NCI-H774 (cell line): ENCODE data around the gene GLIS1.

Experiments used
- DNase-seq: peaks from one replicate; lab custom pipeline; 2025; lab: John Stamatoyannopoulos, UW

The GLIS1 gene

DNA sequence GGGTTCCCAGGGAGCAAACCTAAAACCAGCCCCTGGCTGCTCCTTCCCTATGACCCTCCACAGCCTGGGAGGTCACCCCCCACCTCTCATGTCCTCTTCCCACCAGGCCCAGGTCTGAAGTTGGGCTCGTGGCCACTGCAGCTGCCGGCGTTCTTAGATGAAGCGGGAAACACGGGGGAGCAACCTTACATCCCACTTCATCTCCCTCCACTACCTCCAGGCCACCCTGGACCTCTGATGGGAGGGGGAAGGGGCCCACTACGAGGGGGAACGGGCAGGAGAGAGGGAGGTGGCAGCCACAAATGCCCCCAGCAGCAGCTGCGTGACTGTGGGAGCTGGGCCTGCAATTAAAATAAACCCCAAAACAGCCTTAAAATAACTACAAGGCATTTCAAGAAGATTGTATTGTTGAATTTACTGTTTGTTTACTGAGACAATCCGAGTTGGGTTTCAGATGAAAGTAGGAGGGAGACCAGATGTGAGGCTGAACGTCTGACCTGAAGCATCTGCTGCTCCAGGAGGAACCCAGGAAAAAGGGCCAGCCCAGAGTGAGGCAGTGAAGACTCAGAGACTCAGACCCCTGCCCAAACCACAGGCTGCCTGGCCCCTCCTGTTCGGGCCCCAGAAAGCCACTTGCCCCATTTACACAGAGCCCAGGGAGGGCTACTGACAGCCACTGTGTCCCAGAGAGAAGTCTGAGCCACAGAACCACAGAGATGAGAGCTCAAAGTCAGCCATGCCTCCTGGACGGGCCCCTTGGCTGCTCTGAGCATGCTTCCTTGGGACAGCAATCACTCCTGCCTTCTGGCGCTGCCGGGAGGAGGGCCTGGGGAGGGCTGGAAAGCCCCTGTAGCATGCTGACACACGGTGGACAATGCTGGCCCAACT is 59.8 kb downstream of the GLIS1 start:
- no peak for DNase-seq

DNA sequence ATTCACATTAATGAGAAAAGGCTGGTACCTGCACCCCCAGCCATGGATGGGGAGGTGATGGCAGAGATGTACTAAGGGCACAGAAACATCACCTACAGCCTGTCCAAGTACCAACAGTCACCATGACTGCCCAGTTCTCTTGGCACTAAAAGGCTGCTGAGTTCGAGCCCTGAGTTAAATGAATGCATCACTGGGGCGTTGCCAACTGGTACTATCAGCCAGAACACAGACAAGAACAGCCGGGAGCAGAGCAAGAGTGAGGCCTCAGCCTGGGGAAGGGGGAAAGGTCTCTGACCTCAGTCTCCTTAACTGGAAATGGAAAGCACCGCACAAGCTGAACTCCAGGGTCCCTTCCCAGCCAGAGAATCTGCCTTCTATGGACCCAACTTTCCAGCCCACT is 60.5 kb downstream of the GLIS1 start:
- DNase-seq, result no peak

DNA sequence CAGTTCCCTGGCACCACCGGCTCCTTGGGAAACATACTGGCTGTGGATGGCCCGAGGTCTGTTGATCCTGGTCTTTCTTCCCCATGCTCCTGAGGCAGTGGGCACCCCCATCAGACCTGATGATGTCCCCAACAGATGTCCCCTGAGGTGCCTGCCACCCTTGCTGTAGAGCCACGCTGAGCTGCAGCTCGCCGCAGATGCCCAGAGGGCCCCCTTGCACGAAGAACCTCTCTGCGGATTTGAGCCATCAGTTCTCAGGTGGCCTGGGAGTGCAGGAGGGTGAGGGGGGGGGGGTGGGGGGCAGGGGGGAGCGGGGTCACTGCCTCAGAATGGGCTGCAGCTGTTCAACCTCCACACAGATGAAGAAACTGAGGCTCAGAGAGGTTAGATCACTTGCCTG is 60.9 kb downstream of the GLIS1 start:
- no peak for DNase-seq

DNA sequence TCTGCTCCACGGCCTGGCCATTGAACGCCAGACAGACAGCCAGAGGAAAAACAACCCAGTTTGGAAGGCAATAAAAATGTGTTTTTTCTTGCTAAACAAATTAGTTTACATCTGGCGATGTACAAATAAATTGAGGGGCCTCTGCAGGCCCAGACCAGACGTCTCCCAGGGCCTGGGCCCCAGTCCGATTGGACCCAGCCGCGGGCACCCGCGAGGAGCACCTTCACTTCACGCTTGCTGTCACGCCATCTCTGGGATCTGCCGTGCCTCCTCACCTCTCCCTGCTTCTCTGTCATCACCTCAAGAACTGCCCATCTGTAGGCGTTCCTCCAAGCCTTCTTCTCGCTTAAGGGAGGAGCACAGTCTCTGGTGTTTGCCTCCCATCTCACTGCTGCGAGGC is 61.5 kb downstream of the GLIS1 start:
- no peak for DNase-seq

DNA sequence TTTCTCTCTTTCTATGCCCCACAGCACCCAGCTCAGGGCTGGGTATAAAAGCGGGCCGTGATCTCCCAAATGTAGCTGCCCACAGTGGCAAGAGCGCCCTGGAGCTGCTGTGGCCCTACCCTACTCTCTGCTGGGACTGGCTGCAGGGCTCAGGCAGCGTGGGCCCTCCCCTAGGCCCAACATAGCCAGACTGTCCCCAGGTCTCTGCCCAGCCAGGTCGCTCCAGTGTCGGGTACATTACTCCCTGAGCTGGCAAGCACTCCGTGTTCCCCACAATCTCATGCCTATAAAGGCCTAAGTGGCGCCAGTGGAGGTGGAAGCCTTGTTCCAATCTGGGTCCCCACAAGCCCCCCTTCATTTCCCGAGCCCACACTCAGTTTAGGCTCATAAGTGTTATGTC is 66.2 kb downstream of the GLIS1 start:
- DNase-seq, result no peak

DNA sequence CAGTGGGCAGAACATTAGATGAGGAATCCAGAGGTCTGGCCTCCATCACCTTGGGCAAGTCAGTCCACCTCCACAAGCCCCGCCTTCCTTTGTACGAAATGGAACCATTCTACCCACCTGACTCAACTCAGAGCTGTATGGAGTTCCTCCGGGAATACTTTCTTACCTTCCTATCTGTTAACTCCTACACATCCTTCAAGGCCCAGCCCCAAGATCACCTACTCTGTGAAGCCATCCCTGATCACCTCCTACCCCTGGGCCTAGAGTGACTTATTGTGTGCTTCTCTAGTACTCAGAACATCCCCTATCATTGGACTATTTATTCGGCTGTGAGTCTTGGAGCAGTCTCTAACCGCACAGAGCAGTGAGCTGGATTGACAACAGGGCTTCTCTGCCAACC is 66.7 kb downstream of the GLIS1 start:
- no peak for DNase-seq

DNA sequence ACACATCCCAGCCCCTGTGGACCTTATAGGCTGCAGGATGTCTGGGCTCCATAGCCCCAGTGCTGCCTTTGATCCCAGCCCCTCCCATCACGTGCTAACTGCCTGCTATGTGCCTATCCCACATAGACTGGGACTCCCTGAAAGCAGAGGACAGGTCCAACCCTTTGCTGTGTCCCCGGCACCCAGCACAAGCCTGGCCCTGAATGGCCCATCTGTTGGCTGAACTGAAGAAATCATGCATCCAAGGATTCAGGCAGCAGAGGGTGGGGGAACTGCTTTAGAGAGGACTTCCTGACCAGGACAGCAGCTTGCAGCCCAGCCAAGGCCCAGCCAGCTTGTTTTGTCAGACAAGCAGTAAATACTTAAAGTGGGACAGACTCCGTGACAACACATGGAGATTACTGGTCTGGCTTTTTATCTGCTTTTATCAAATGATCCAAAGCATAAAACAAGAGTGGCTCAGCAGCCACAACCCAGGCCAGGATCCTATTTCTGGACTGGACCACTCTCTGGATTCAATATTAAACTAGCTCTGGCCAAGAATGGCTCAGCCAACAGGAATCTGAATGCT is 69.3 kb downstream of the GLIS1 start:
- no peak for DNase-seq

DNA sequence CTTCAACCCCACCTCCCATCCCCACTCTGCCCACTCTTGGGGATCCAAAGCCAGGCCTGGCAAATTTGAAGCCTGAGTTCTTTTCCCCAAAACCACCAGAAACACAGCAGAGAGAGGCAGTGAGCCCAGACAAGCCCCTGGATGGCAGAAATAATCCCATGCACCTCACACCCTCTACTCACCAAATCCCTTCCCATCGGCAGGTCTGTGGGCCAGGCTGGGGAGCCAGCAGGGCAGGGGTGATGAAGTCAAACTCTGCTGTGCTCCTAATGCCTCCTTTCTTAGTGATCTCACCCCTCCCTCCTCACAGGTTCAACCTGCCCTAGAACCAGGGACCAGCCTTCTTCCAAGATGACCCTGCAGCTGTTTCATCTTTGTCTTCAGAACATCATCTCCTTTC is 72.4 kb downstream of the GLIS1 start:
- no peak for DNase-seq

DNA sequence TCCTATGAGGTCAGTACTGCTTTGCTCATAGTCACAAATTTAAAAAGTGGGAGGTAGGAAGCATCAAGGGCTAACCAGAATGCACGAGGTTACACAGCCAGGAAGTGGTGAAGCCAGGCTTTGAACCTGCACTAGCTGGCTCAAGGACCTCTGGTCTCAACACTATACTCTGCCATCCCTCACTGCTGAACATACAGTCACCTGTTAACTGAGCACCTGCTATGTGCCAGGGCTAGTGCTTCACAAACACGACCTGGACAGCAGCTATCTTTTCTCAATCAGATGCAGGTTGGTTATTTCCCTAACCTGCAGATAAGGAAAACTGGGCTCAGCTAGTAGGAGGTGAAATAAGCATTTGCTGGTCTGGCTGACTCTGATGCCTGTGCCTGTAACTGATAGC is 73.0 kb downstream of the GLIS1 start:
- DNase-seq, result no peak

DNA sequence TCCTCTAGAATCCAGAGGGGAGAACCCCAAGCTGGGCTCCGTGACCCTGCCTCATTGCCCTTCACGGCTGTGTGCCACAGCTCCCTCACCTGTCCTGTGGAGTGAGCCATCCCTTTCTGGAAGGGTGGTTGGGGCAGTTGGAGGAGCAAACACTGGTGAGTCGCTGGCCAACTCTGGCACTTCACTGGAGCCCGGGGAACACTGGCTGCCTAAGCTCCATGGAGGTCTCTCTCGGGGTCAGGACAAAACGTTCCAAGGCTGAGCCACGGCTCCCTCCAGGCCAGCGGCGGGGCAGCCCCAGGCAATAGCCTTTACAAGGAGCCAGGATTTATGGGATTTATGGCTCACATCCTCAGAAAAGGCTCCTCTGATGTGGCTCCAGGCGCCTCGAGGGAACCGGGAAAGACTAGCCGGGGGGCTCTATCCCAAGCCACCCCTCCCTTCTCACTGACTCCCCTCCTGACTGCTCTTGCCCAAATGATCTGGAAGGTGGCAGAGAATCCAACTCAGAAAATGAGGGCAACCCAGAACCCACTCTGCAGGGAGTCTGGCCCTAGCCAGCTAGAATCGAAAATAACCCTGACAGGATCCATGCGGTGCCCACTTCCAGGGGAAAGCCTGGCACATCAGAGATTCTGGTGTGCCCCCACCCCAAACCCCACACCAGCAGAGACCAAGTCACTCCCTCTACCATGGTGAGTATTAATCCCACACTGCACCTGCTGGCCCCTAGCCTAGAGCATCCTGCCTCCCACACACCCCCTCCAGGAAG is 75.2 kb downstream of the GLIS1 start:
- no peak for DNase-seq

DNA sequence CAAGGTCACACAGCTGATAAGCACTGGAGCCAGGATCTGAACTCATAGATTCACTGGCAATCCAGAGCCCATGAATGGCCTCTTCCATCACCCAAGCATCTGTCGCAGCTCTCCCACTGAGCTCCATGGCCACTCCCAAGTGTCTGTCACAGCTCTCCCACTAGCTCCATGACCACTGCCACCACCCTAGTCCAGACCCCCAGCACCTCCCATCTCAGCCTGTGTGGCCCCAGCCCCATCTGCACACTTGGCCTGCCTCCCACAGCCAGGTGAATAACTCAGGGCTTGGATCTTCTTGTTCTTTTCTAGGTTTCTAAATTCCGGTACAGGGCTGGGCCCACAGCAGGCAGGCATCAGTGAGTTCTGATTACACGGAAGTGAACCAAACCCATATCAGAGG is 76.0 kb downstream of the GLIS1 start:
- no peak for DNase-seq

DNA sequence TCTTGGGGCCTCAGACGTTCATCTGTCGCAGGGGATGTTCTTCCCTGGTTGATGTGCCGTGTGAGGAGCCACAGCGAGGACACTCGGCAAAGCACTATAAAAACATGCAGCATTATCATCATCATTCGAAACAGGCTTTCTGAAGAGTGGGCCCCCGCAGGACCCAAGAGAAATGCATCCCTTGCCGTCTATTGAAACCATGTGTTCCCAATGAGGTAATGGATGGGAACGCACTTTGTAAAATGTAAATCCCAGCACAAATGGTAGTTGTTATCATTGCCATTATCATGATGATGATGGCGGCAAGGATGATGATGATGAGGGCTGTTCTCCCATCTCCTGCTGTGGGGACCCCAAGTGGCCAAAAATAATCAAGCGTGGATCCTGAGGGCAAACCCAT is 76.8 kb downstream of the GLIS1 start:
- no peak for DNase-seq

DNA sequence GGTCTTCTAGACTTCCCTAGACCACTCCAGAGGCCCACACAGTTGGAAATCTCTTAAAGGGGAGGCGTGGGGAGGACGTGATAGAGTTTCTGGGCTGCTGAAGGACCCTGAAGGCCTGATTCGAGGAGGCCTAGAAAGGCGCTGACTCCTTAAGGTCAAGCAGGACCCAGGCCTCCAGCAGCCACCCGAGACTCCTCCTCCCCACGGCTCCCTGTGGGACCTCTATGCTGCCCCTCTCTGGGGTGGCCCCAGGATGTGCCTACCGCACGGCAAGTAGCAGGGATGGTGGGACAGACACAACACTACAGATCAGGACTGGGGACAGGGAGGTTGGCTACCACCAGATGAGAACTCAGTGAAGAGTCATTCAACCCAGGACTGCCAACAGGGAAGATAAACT is 77.5 kb downstream of the GLIS1 start:
- no peak for DNase-seq

DNA sequence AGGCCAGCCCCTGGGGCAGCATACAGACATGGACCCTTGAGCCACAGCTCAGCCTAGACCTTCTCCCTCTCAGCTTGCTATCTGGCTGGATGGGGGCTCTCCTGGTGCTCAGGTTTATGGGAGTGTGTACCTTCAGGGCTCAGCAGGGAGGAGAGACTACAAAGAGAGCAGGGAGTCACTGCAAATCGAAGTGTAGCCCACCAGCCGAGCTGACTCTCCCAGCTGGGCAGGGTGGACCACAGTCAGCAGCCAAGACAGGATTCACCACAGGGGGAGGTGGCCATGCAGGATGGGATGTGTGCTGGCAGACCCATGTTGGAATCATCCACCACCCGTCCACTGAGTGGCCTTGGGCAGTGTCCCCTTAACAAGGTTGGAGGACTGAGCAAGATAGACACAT is 78.3 kb downstream of the GLIS1 start:
- DNase-seq, result no peak

DNA sequence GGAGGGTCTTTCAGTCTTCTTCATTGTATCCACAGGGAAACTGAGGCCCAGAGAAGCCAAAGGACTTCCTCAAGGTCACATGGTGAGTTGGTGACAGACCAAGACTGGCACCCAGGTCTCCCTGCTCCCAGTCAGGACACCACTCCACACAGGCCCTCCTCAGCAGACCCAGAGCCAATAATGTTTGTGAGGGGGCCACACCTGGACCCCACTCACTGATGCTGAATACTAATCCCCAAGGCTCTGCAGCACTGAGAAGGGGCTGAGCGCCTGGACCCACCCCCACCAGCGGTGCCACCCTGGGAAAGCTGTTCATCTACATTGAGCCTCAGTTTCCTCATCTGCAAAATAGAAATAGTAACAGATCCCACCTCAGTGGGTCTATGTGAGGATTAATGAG is 79.5 kb downstream of the GLIS1 start:
- DNase-seq, result no peak

DNA sequence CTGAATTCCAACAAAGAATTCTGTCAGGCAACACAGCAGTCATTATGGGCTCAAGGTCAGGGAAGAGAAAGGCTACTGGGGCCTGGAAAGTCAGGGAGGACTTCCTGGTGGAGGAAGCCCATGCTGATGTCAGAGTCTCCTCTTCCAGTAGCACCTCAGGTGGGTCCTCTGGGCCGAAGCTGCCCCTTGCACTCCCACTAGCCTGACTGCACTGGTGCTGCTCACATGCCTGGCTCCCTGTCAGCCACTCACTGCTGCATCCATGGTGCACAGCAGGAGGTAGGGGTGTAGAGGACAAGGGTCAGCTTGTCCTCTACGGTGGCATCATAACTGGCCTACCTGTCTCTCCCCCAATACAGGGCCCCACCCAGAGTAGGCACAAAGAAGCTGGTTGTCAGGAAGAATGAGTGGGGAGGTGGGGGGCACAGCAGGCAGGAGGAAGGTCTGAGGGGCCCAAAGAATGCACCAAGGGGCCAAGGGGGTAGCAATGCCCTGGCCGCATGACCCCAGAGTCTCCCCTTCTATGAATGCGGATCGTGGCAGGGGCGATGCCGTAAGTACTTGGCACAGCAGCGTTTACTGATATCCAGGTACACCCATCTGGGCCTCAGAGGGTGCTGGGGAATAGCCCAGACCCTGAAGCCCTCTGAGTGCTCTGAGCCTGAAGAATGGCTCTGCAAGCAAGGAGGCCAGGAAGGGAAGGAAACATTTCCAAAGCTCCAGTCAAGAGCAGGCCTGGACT is 80.3 kb downstream of the GLIS1 start:
- no peak for DNase-seq

DNA sequence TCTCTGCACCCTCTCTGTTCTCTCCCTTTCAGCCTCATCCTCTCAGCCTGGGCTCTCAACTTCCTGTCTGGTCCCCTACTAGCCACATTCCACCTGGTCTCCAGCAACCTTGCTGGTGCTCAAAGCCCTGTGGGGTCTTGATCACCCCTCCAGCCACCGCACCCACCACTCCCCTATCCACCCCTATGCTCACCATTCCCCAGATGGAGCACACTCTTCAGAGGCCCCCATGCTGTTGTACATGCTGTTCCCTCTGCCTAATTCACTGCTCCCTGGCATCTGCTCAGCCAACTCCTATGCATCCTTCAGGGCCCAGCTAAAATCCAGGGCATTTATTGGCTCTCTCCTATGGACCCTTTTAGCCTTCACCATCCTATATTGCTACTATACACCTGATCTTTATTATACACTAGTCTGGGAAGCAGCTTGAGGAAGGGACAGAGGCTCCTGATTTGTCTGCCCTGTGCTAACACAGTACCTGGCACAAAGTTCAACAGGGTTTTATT is 81.0 kb downstream of the GLIS1 start:
- no peak for DNase-seq

DNA sequence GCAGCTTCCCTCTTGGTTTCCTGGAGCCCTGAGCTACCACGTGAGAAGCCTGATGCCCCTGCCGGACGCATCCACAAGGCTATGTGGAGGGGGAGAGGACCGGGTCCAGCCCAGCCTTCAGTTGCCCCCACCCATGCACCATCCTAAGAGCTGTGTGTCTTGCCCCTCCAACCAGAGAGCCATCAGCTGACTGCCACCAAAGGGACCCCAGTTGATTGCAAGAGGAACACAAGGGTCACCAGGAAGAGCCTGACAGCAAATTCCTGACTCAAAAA is 81.5 kb downstream of the GLIS1 start:
- DNase-seq, result no peak

DNA sequence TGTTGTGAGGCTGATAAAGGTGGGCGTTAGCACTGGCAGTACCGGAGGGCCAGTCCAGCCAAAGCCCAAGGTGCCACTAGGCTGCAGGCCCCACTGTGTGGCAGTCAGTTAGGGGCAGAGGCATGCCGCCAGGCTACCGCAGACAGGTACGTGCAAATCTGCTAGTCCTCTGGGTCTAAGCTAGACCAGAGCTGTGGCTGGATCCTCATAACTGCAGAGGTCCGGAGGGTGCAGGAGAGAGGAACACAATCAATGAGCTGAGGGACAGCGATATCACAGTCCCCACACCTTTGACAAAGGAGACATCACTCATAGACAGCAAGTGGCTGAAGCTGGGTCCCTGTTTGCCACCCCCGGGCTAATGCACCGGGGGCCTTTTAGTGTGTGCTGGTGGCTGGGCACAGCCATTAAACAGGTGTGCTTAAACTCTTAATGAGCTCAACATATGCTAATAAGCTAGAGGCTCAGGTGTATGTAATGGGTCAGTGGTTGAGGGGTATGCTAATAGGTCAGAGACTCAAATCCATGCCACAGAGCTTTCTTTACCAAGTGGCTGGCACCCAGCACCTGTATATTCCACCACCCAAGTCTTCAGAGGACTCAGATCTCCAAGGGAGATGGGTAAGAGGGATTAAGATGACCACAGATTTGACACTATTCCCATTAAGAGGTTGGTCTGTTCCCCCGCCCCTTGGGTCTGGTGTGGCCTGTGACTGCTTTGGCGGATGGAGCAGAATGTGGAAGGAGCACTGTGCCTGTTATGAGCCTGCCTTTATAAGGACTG is 82.0 kb downstream of the GLIS1 start:
- no peak for DNase-seq

DNA sequence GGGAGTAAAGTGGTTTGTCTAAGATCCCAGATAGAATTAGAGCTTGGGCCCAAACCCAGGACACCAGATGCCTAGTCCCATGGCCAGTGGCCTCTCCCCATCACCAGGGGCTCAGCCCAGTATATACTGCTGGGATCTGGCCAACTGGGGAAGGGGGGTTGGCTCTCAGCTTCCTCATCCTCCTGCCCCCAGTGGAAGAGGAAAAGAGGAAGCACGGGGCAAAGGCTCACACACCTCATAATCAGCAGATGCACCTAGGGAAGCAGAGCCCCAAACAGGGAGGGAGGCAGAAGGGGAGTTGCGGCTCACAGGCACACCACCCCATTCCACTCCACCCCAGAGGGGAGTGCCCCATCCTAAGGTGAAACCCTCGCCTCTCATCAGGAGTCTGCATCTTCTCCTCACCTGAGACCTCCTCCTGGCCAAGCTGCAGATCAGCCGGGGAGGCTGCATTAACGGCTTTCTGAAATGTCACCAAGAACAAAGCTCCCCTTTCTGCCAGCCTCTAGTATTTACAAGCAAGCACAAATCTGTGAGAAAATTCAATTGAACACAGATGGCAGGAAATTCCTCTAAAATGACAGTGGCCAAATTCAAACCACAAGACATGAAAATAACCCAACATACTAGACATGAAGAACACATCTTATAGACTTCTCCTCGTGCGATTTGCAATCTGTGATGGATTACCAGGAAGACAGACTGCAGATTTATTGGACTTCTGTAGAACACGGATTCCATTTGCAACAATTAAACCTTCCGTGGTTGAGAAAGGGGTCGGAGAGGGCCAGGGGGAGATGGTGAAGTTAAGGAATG is 82.8 kb downstream of the GLIS1 start:
- DNase-seq, result no peak
